Measurements from ENCODE around the gene NMRAL1. TPM values are rescaled to one million over a fixed set of nuclear protein-coding genes. Genes with fewer than 3 reads are reported as not detected.

The NMRAL1 gene
- total RNA-seq: 24.1 TPM

GRCh38 chr16:4474192-4474961, at the start of gene NMRAL1:
TSS of gene NMRAL1 (minus strand) at chr16:4474625. CDS start at chr16:4474132, 493 bp downstream.
- DNase-seq: peak; percentile 95

- no peak for DNase-seq
Observed at GRCh38 chr16:4523686-4524085, 49.3 kb upstream of the NMRAL1 start.

- DNase-seq: peak; percentile 30
Observed at GRCh38 chr16:4522051-4522581, 47.7 kb upstream of the NMRAL1 start.

GRCh38 chr16:4520913-4521312, 46.5 kb upstream of the NMRAL1 start:
- no peak for DNase-seq

- no peak for DNase-seq
Observed at GRCh38 chr16:4519274-4520058, 45.0 kb upstream of the NMRAL1 start.

GRCh38 chr16:4517812-4518680, 43.6 kb upstream of the NMRAL1 start:
- no peak for DNase-seq

GRCh38 chr16:4515611-4516233, 41.3 kb upstream of the NMRAL1 start:
- no peak for DNase-seq

GRCh38 chr16:4514606-4515005, 40.2 kb upstream of the NMRAL1 start:
- no peak for DNase-seq

- DNase-seq: no peak
Observed at GRCh38 chr16:4513881-4514280, 39.5 kb upstream of the NMRAL1 start.

GRCh38 chr16:4513086-4513860, 38.8 kb upstream of the NMRAL1 start:
- DNase-seq: no peak

- DNase-seq: no peak
Observed at GRCh38 chr16:4512473-4512872, 38.0 kb upstream of the NMRAL1 start.

- no peak for DNase-seq
Observed at GRCh38 chr16:4511441-4512082, 37.1 kb upstream of the NMRAL1 start.

GRCh38 chr16:4510747-4511426, 36.5 kb upstream of the NMRAL1 start:
- DNase-seq: no peak

GRCh38 chr16:4510131-4510530, 35.7 kb upstream of the NMRAL1 start:
- no peak for DNase-seq

- DNase-seq: no peak
Observed at GRCh38 chr16:4509420-4509819, 35.0 kb upstream of the NMRAL1 start.

- no peak for DNase-seq
Observed at GRCh38 chr16:4508806-4509205, 34.4 kb upstream of the NMRAL1 start.

GRCh38 chr16:4507588-4508345, 33.3 kb upstream of the NMRAL1 start:
- DNase-seq: no peak

GRCh38 chr16:4506450-4506849, 32.0 kb upstream of the NMRAL1 start:
- DNase-seq: peak; percentile 68

Data from skin of body (tissue), 2 donors.